ENCODE results near the gene RPL6.

DNA sequence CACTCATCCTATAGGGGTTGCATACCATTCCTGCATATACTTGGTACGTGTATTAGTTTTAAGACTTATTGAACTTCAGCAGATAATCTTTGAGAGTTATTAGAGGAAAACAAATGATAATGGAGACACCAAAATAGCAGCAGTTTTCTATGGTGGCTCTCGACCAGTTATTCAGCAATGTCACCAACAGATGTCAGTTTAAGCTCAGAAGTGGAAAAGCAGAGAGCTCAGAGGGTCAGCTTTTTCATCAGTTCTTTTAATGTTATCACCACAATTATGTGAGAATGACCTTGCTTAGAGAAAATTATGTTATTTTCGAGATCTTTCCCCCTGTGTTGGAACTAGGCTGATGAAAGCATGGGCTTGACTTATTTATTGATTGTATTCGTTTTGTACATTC, 41.3 kb upstream of the RPL6 start:
- TF ChIP-seq, protein P1, sequence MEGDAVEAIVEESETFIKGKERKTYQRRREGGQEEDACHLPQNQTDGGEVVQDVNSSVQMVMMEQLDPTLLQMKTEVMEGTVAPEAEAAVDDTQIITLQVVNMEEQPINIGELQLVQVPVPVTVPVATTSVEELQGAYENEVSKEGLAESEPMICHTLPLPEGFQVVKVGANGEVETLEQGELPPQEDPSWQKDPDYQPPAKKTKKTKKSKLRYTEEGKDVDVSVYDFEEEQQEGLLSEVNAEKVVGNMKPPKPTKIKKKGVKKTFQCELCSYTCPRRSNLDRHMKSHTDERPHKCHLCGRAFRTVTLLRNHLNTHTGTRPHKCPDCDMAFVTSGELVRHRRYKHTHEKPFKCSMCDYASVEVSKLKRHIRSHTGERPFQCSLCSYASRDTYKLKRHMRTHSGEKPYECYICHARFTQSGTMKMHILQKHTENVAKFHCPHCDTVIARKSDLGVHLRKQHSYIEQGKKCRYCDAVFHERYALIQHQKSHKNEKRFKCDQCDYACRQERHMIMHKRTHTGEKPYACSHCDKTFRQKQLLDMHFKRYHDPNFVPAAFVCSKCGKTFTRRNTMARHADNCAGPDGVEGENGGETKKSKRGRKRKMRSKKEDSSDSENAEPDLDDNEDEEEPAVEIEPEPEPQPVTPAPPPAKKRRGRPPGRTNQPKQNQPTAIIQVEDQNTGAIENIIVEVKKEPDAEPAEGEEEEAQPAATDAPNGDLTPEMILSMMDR (IDR thresholded peaks at IDR 0.05): no peak
- TF ChIP-seq POLR2A (IDR thresholded peaks at IDR 0.05): no peak
- TF ChIP-seq POLR2AphosphoS5 (IDR thresholded peaks at IDR 0.05): no peak
